HTERT RPE-1 (cell line): Measurements from ENCODE around the gene ARHGAP27.

Experiments
- in situ Hi-C: fragments of 300-500 bp; cut with MboI; formaldehyde crosslinking; loops from 4 replicates; pipeline ENCODE4 v1.14.3; 2020; ENCODE audit warnings: low sequenced_read_pairs

Gene ARHGAP27

DNA sequence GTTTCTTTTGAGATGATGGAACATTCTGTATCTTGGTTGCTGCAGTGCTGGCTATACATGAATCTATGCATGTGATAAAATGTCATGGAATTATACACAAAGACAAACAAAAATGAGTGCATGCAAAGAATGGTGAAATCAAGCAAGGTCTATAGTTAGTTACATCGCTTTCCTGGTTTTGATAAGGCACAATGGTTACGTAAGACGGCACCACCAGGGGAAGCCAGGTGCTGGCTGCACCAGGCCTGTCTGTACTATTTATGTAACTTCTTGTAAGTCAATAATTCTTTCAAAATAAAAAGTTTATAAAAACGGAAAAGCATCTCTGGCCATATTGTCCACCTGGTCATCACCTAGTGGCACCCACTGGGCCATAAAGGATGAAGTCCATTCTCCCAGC lies 46.5 kb downstream of the ARHGAP27 start:
- in situ Hi-C loops: no loop called here

DNA sequence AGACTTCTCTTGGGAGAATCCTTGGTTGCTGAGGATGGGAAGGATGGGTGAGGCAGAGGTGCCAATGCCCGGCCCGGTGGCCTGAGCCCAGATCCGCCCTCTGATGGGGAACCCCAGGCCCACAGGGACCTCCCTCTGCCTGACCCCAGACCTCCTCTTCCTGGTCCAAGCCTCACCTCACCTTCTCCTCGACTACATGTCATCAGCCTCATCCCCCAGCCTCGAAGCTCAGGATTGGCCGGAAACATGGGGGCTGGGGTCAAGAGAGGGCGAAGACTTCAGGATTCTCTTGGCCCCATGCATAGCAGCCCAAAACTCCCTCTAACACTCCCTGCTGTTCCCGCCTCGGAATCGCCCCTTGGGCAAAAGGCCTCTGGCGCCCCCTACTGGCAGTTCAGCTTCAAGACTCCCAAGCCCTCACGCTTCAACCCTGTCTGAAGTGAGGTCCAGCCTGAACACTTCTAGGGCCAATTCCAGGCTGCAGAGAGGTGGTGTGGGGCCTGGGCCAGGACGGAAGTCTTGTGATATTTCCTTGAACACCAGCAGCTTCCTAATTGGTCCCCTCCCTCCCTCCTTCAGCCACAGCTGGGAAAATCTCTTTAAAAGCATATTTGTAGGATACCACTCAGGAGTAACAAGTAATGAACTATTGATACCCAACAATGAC lies 47.2 kb downstream of the ARHGAP27 start:
- in situ Hi-C loops: no loop called here

DNA sequence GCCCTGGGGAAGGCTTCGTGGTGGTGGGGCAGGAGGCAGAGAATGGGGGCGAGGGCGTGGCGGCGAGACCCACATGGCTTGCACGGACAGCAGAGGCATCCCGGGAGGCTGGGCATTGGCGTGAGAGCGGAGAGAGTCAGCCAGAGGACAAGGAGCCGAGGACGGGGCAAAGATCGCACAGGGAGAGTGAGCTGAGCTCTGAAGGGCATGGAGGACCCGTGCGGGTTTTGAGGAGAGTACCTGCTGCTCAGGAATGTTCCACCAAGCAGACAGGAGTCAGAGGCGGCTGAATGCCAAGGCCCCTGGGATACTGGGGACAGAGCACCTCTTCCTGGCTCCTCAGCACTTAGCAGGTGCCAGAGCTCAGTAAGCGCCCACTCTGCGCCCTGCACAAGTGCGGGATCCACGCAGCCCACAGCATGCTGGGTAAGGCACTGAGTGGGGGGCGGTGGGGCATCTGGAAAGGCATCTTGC lies 47.8 kb downstream of the ARHGAP27 start:
- in situ Hi-C loops: no loop called here

GRCh38 chr17:45384047-45384788 lies 48.5 kb downstream of the ARHGAP27 start:
- in situ Hi-C loops: no loop called here

- in situ Hi-C loops: no loop called here
These were observed 49.7 kb downstream of the ARHGAP27 start for GRCh38 chr17:45383003-45383402.

GRCh38 chr17:45382226-45382625 lies 50.4 kb downstream of the ARHGAP27 start:
- in situ Hi-C loops: no loop called here

GRCh38 chr17:45380991-45381390 lies 51.7 kb downstream of the ARHGAP27 start:
- in situ Hi-C loops: no loop called here

DNA sequence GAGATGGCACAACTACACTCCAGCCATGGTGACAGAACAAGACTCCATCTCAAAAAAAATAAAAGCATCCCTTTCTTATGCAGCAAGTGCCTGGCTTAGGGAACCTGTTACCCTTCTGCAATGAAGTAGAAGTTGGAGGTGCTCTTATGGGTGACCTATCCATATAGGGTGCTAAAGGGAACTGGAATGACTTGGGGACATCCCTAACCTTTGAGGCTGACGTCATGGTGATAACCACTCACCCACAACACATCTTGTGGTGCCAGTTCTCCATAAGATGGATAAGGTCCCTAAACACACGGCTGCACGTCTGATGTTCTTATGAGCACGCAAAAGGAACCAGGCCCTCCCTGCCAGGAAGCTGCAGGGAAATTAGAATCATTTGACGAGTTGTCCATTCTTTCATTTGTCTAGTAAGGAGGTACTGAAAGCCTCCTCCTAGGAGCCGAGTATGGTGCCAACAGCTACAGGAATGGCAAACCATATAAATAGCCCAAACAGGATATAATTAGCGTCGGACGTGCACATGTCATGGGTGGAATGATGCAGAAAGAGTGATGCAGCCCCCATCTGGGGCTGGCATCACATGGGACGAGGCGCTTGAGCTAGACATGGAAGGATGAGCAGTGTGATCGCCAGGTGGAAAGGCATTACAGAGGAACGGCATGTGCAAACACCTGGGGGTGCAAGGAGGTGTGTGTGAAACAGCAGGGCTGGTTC lies 52.5 kb downstream of the ARHGAP27 start:
- in situ Hi-C loops: no loop called here

- in situ Hi-C loops: no loop called here
These were observed 55.3 kb downstream of the ARHGAP27 start for GRCh38 chr17:45377401-45377800.

DNA sequence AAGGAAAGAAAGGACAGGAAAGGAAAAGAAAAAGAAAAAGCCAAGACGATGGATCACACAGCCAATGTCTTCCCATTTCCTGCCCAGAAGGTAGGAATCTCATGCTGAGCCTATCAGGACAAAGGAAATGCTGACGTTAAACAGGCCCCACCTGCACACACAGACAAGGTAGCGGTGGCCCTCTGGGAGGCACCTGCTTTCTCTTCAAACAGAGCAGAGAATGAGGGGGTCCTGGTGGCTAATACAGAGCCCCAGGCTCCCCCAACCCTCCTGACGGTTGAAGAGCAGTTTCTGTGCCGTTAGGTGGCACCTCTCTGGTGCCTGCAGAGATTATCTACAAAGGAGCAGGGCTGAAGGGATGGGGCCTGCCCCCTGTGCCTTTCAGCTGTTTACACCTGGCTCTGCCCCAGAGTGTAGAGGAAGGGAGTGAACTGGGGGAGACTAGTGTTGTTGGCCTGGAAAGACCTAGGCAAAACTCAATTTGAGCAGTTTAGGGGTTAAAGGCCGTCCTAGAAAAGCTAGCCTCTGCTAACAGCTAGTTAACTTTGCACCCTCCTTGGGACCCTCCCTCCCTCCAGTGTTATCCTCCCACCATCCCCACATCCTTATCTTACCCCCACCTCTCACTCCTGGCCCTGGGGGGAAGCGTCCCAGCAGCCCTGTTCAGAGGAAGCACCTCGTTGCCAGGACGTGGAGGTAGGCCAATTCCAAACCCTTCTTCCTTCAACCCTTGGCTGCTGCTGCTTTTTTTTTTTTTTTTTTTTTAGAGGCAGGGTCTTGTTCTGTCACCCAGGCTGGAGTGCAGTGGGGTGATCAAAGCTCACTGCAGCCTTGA lies 56.3 kb downstream of the ARHGAP27 start:
- in situ Hi-C loops: no loop called here

DNA sequence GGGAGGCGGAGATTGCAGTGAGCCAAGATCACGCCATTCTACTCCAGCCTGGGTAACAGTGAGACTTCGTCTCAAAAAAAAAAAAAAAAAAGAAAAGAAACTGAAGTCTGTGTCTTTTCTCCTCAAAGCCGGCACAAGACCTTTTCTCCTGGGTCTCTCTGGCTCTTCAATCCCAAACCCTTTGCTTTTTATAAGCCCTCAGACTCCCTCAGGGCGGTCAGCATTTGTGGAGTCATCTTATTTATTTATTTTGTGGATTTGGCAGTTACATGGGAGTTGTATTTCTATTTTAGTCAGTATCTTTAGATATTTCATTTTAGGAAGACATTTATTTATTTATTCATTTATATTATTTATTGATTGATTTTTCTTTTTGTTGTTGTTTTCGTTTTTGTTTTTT lies 58.2 kb downstream of the ARHGAP27 start:
- in situ Hi-C loops: no loop called here

DNA sequence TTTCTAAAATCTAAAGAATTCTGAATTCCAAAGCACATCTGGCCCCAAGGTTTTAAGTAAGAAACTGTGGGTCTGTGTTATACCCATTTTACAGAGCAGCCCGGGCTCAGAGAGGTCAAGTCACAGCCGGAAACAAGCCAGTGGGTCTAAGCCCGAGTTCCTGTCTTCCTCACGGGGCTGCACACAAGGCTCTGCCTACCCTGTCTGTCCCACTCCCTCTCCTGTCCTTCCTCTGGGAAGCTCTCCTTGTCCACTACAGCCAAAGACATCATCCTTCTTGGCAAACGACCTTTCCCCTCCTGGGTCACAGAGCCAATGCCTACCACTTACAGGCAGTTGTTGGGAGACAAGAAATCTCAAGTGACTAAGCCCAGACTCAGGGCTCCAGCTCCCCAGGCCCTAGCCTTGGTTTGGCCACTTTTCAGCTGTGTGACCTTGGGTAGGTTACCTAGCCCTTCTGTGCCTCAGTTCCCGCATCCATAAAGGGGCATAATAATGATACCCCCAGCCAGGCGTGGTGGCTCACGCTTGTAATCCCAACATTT lies 60.3 kb downstream of the ARHGAP27 start:
- in situ Hi-C loops: no loop called here

- in situ Hi-C loops: no loop called here
These were observed 61.0 kb downstream of the ARHGAP27 start for GRCh38 chr17:45371414-45372324.

DNA sequence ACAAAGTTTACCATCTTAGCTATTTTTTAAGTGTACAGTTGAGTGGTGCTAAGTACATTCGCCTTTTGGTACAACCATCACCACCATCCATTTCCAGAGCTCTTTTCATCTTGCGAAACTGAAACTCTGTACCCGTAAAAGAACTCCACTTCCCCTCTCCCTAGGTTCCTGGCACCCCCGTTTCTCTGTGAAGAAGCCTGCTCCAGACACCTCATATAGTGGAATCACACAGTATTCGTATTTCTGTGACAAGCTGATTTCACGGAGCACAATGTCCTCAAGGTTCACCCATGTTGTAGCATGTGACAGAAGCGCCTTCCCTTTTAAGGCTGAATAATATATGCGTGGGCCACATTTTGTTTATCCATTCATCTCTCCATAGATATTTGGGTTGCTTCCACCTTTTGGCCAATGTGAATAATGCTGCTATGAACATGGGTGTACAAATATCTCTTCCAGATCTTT lies 61.7 kb downstream of the ARHGAP27 start:
- in situ Hi-C loops: no loop called here

GRCh38 chr17:45369421-45369820 lies 63.2 kb downstream of the ARHGAP27 start:
- in situ Hi-C loops: no loop called here

- in situ Hi-C loops: no loop called here
These were observed 64.0 kb downstream of the ARHGAP27 start for GRCh38 chr17:45368651-45369050.

DNA sequence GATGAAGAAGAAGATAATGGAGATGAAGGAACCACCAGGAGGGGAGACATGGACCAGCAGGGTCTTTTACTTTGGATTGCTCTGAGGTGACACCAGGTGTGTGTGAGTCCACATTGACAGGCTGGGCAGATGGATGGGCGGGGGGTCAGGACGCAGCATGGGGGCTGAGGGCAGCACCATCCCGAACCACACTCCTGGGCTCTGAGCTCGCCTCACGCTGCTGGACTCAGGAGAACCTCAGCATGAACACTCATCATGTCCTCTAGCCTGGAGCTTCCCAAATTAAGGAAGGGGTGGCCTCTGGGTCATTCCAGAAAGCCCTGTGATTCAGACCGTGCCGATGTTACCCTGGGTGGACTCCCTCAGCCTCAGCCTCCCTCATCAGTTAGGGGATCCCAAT lies 65.5 kb downstream of the ARHGAP27 start:
- in situ Hi-C loops: no loop called here

GRCh38 chr17:45366691-45367090 lies 66.0 kb downstream of the ARHGAP27 start:
- in situ Hi-C loops: no loop called here

DNA sequence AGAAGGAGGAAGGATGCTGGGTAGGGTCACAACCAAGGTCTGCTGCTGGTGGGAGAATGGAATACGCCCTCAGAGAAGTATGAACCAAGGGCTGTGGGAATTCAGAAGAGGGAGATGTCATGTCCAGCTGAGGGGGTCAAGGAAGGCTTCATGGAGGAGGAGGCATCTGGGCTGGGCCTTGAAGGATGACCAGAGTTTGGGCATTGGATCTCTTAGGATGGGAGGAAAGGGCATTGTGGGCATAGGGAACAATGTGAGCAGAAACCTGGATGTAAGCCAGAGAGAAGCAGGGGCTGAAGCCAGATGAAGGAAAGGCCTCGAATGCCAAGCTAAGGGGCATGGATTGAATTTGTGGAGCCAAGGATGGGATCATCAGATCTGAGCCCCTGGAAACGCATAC lies 66.6 kb downstream of the ARHGAP27 start:
- in situ Hi-C loops: no loop called here
